Transverse colon (tissue), 4 donors: ENCODE results near the gene PIGT. TPM values are rescaled to one million over a fixed set of nuclear protein-coding genes. Genes with fewer than 3 reads are reported as not detected.

ENCODE experiments used
- DNase-seq: peaks from one replicate; pipeline ENCODE4 v3.0.0-alpha.2; 2019
- H3K27ac ChIP-seq, 4 donors: fragments of 200-600 bp; sonication (generic); 2 replicates each; pipeline ENCODE4 v1.5.1; 2016 to 2018; ENCODE audit warnings: inconsistent platforms in 4 of 4
- H3K27me3 ChIP-seq: fragments of 200-600 bp; sonication (generic); 2 replicates; pipeline ENCODE4 v1.5.1; 2017; ENCODE audit warnings: inconsistent platforms
- H3K36me3 ChIP-seq, 4 donors: fragments of 200-600 bp; sonication (generic); 2 replicates each; pipeline ENCODE4 v1.5.1; 2017 to 2019; ENCODE audit warnings: inconsistent platforms in 4 of 4
- H3K4me1 ChIP-seq, 4 donors: fragments of 200-600 bp; sonication (generic); 2 replicates each; pipeline ENCODE4 v1.5.1; 2017 to 2020; ENCODE audit warnings: inconsistent platforms in 4 of 4
- H3K4me3 ChIP-seq, 4 donors: fragments of 200-600 bp; sonication (generic); 1 replicate in 1 of 4; 2 replicates in 3 of 4; pipeline versions ENCODE4 v1.5.1 to v1.6.1; 2017 to 2019; ENCODE audit warnings: inconsistent platforms in 4 of 4
- H3K9me3 ChIP-seq, 2 donors: fragments of 200-600 bp; sonication (generic); 2 replicates each; pipeline ENCODE4 v1.5.1; 2017 to 2019; ENCODE audit warnings: inconsistent platforms in 2 of 2
- CTCF ChIP-seq, 5 experiments: fragments of 200-600 bp in 3 of 5; fragments of 450-650 bp in 2 of 5; sonication (generic) in 3 of 5; IDR thresholded peaks; 1 replicate in 2 of 5; 2 replicates in 3 of 5; pipeline ENCODE4 v1.5.1; 2016 to 2017; ENCODE audit warnings: antibody characterized with exemption in 5 of 5, inconsistent platforms in 3 of 5, mild to moderate bottlenecking in 2 of 5, moderate library complexity in 1 of 5
- EP300 ChIP-seq: sonication (generic); formaldehyde crosslinking; IDR thresholded peaks from one replicate; pipeline ENCODE4 v1.6.1; 2017; ENCODE audit warnings: antibody characterized with exemption, low read depth
- POLR2A ChIP-seq: fragments of 450-650 bp; IDR thresholded peaks from one replicate; pipeline ENCODE4 v1.6.1; 2016; ENCODE audit warnings: antibody characterized with exemption, mild to moderate bottlenecking, moderate library complexity
- POLR2AphosphoS5 ChIP-seq, 3 donors: sonication (generic); formaldehyde crosslinking; IDR thresholded peaks; one replicate each; pipeline ENCODE4 v1.6.1; 2016; ENCODE audit warnings: antibody characterized with exemption in 3 of 3
- WGBS, 2 donors: methylation state at CpG; one replicate each; pipeline ENCODE4 v1.1.5; 2018; ENCODE audit warnings: low coverage in 1 of 2; 5-methylcytosine and 5-hydroxymethylcytosine counted together
- in situ Hi-C, 4 donors: fragments of 200-750 bp; cut with MboI; loops; one replicate each; pipeline versions ENCODE4 v1.15.0 to v1.15.1; 2017; ENCODE audit warnings: low sequenced_read_pairs in 3 of 4, low pct_ligation_motif_present in 1 of 4, low pct_unique_long_range_greater_than_20kb in 1 of 4
- intact Hi-C: fragments of 100-400 bp; cut with DNase I; formaldehyde crosslinking; loops from one replicate; pipeline ENCODE4 v1.15.1; 2023; ENCODE audit warnings: low total_unique reads
- total RNA-seq, 4 donors: library from RNA; depleted of rRNA; stranded (reverse); fragments of >200 nt; gene quantifications; one replicate each; pipeline ENCODE4 v1.1.0, GENCODE V29; 2016

Gene PIGT
- total RNA-seq, 4 donors from 2014 or later = 88.3 to 321 (median 108) TPM

DNA sequence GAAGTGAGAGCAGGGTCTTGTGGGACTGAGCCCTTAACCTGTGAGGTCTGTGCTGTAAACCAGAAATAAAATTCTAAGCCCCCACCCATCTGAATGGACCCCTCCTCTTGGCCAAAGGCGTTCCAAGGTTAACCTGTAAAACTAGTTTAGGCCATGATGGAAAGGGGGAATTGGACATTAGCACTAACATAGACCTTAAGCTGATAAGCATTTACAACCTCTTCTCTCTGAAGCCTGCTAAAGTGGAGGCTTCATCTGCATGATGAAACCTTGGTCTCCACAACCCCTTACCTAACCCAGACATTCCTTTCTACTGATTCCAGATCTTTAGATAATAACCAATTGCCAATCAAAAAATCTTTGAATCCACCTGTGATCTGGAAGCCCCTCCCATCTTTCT is 25.8 kb downstream of the PIGT start:
- Histone ChIP-seq H3K4me3 (no peak overlapping the region), H3K9me3 (no peaks in the 10 kb centered on the region), H3K4me1 (peaks cover 0 to 3% (median 3%) of the 10 kb centered on the region in 4 donors), H3K27ac (no peak overlapping the region), H3K27me3 (no peaks in the 10 kb centered on the region), H3K36me3 (no peaks in the 10 kb centered on the region)
- WGBS, 2 donors = 43 to 69% methylated on average over 1 of the region's 1 CpG
- intact Hi-C loops (no loop called here), in situ Hi-C loops (loop anchor here in 3 of 4 donors (10.0 to 25.0 kb wide), 3 partner anchors 67 to 129 kb away; partner anchors contain the start of genes TP53TG5 (in 2 of the 3), MATN4 (in 1 of the 3) and RBPJL (in 1 of the 3))
- DNase-seq = no peak
- TF ChIP-seq POLR2A (no peak), POLR2AphosphoS5 (IDR thresholded peaks at IDR 0.05) (no peak), EP300 (no peak), CTCF (IDR thresholded peaks at IDR 0.05) (no peak)

DNA sequence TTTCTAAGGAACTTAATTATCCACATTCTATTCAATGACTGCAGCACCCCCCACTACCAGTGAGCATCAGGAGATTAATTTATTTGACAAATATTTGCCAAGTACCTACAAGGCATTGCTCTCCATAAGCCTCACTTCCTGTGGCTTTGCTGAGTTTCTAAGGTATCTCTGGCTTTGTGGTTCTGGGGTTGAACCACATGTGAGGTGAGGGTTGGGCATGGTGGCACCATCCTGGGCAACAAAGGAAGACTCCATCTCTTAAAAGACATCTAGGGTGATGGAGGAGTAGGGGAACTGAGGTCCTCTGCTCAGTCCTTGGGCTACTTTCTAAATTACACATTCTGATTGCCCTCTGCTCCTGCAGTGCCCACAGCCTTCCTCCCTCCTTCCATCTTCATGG is 28.1 kb downstream of the PIGT start:
- Histone ChIP-seq H3K4me1 (peaks cover 0 to 5% (median 2%) of the 10 kb centered on the region in 4 donors), H3K27ac (no peak overlapping the region), H3K9me3 (no peaks in the 10 kb centered on the region), H3K36me3 (no peaks in the 10 kb centered on the region), H3K4me3 (no peak overlapping the region), H3K27me3 (no peaks in the 10 kb centered on the region)
- DNase-seq = no peak
- in situ Hi-C loops (loop anchor here in 3 of 4 donors (10.0 to 25.0 kb wide), 3 partner anchors 69 to 132 kb away; partner anchors contain the start of genes TP53TG5 (in 2 of the 3), MATN4 (in 1 of the 3) and RBPJL (in 1 of the 3)), intact Hi-C loops (no loop called here)
- TF ChIP-seq CTCF (IDR thresholded peaks at IDR 0.05) (no peak), POLR2AphosphoS5 (IDR thresholded peaks at IDR 0.05) (no peak), POLR2A (no peak), EP300 (no peak)

GRCh38 chr20:45445805-45446562 is 30.0 kb downstream of the PIGT start:
- in situ Hi-C loops = loop anchor here in 3 of 4 donors (10.0 to 25.0 kb wide), 3 partner anchors 71 to 134 kb away; partner anchors contain the start of genes TP53TG5 (in 2 of the 3), MATN4 (in 1 of the 3) and RBPJL (in 1 of the 3)
- peak; percentile 57 for DNase-seq
- TF ChIP-seq EP300 (no peak), CTCF (IDR thresholded peaks at IDR 0.05) (peak; percentile 45 to 59 (median 51)), POLR2A (no peak)
- Histone ChIP-seq H3K27ac (peak overlapping the region in 3 of 4 donors; percentile 76 to 86 (median 82)), H3K4me1 (peaks cover 0 to 13% (median 7%) of the 10 kb centered on the region in 4 donors), H3K27me3 (no peaks in the 10 kb centered on the region), H3K36me3 (no peaks in the 10 kb centered on the region), H3K4me3 (peak overlapping the region in 2 of 4 donors; percentile 3 to 16), H3K9me3 (no peaks in the 10 kb centered on the region)
- intact Hi-C loops = loop anchor here (5.0 kb wide), 1 partner anchor 99 kb away; the partner anchor contains the start of gene SDC4
- WGBS, 2 donors = 69 to 73% methylated on average over 2 to 7 of the region's 7 CpGs

- Histone ChIP-seq H3K36me3 (no peaks in the 10 kb centered on the region), H3K9me3 (no peaks in the 10 kb centered on the region), H3K27ac (peak overlapping the region; percentile 70 to 86 (median 79)), H3K4me3 (no peak overlapping the region), H3K4me1 (peaks cover 0 to 13% (median 7%) of the 10 kb centered on the region in 4 donors), H3K27me3 (no peaks in the 10 kb centered on the region)
- 35 to 65% methylated on average over 6 of the region's 6 CpGs for WGBS, 2 donors
- intact Hi-C loops = loop anchor here (5.0 kb wide), 1 partner anchor 101 kb away; the partner anchor contains the start of gene SDC4
- TF ChIP-seq POLR2A = no peak
- no peak for TF ChIP-seq EP300
- peak in 2 of 3 donors; percentile 41 to 45 for TF ChIP-seq POLR2AphosphoS5 (IDR thresholded peaks at IDR 0.05)
- no peak for TF ChIP-seq CTCF (IDR thresholded peaks at IDR 0.05)
- in situ Hi-C loops = loop anchor here in 3 of 4 donors (10.0 to 25.0 kb wide), 3 partner anchors 73 to 136 kb away; partner anchors contain the start of genes TP53TG5 (in 2 of the 3), MATN4 (in 1 of the 3) and RBPJL (in 1 of the 3)
- no peak for DNase-seq
Measured at GRCh38 chr20:45448270-45448669, 32.3 kb downstream of the PIGT start.
